ENCODE data around the gene GOLGA5.
"Not testable (repeated sequence)": the region's sequence is repeated elsewhere in the genome, so short reads cannot be mapped to it uniquely, and the experiment has no call there.

The GOLGA5 gene

GRCh38 chr14:92775292-92775691 lies 18.8 kb upstream of the GOLGA5 start:
- DNase-seq = not testable (repeated sequence)

- DNase-seq = not testable (repeated sequence)
Observed at GRCh38 chr14:92778868-92779565, 15.1 kb upstream of the GOLGA5 start.

- no peak for DNase-seq
Observed at GRCh38 chr14:92780444-92781232, 13.5 kb upstream of the GOLGA5 start.

GRCh38 chr14:92781350-92781749 lies 12.8 kb upstream of the GOLGA5 start:
- DNase-seq = no peak

GRCh38 chr14:92783813-92784431 lies 10.2 kb upstream of the GOLGA5 start:
- DNase-seq = peak in 8 of 56 donors; percentile 0 to 68 (median 8)

GRCh38 chr14:92785667-92786426 lies 8.3 kb upstream of the GOLGA5 start:
- peak in 2 of 56 donors; percentile 3 to 6 for DNase-seq

GRCh38 chr14:92786427-92786756 lies 7.7 kb upstream of the GOLGA5 start:
- no peak for DNase-seq

GRCh38 chr14:92787554-92787953 lies 6.6 kb upstream of the GOLGA5 start:
- DNase-seq = no peak

GRCh38 chr14:92789457-92790089 lies 4.5 kb upstream of the GOLGA5 start:
- DNase-seq = no peak

GRCh38 chr14:92792885-92793284 lies 1.2 kb upstream of the GOLGA5 start:
- no peak for DNase-seq

- peak in 1 of 56 donors; percentile 16 for DNase-seq
Observed at GRCh38 chr14:92794547-92794941, 439 bp downstream of the GOLGA5 start.

- DNase-seq = no peak
Observed at GRCh38 chr14:92794961-92795360, 856 bp downstream of the GOLGA5 start.

GRCh38 chr14:92797935-92798653 lies 4.0 kb downstream of the GOLGA5 start:
- DNase-seq = no peak

- no peak for DNase-seq
Observed at GRCh38 chr14:92798811-92799210, 4.7 kb downstream of the GOLGA5 start.

GRCh38 chr14:92800012-92800411 lies 5.9 kb downstream of the GOLGA5 start:
- DNase-seq = no peak

GRCh38 chr14:92800525-92800924 lies 6.4 kb downstream of the GOLGA5 start:
- DNase-seq = peak in 2 of 56 donors; percentile 7 to 19

- DNase-seq = no peak
Observed at GRCh38 chr14:92801917-92802316, 7.8 kb downstream of the GOLGA5 start.

- no peak for DNase-seq
Observed at GRCh38 chr14:92802678-92803077, 8.6 kb downstream of the GOLGA5 start.

GRCh38 chr14:92813201-92813600 lies 19.1 kb downstream of the GOLGA5 start:
- DNase-seq = no peak

- DNase-seq = no peak
Observed at GRCh38 chr14:92819011-92819597, 25.0 kb downstream of the GOLGA5 start.
